H9 (cell line): Measurements from ENCODE around the gene PHOX2A. TPM values are rescaled to one million over a fixed set of nuclear protein-coding genes. Genes with fewer than 3 reads are reported as not detected.

ENCODE experiments used
- DNase-seq: peaks from one replicate; pipeline ENCODE4 v3.0.0-alpha.2; 2017
- H2AFZ ChIP-seq: one replicate; pipeline ENCODE4 v1.6.1; 2013; ENCODE audit warnings: mild to moderate bottlenecking, low read length, control low read depth, moderate library complexity
- H2AK5ac ChIP-seq: 2 replicates; pipeline ENCODE4 v1.6.1; 2013; ENCODE audit warnings: low read length, control low read depth, mixed read lengths; ENCODE audit not compliant: insufficient read length
- H2BK120ac ChIP-seq: one replicate; pipeline ENCODE4 v1.6.1; 2013; ENCODE audit warnings: low read depth, mild to moderate bottlenecking, low read length, control low read depth, inconsistent platforms; ENCODE audit not compliant: poor library complexity, severe bottlenecking
- H2BK12ac ChIP-seq: 2 replicates; pipeline ENCODE4 v1.6.1; 2013; ENCODE audit warnings: low read length, control low read depth, mixed read lengths, low read depth; ENCODE audit not compliant: insufficient read length
- H2BK15ac ChIP-seq: 2 replicates; pipeline ENCODE4 v1.6.1; 2013; ENCODE audit warnings: low read depth, low read length, control low read depth
- H2BK20ac ChIP-seq: one replicate; pipeline ENCODE4 v1.6.1; 2013; ENCODE audit warnings: low read depth, mild to moderate bottlenecking, low read length, control low read depth, inconsistent platforms; ENCODE audit not compliant: poor library complexity, severe bottlenecking
- H2BK5ac ChIP-seq: 2 replicates; pipeline ENCODE4 v1.6.1; 2013; ENCODE audit warnings: low read length, control low read depth, mixed read lengths; ENCODE audit not compliant: insufficient read length
- H3K14ac ChIP-seq: 2 replicates; pipeline ENCODE4 v1.6.1; 2013; ENCODE audit warnings: low read length, control low read depth; ENCODE audit not compliant: insufficient read depth
- H3K18ac ChIP-seq: 2 replicates; pipeline ENCODE4 v1.6.1; 2013; ENCODE audit warnings: low read depth, mild to moderate bottlenecking, mixed read lengths, low read length, control low read depth; ENCODE audit not compliant: insufficient read length
- H3K23ac ChIP-seq: 2 replicates; pipeline ENCODE4 v1.6.1; 2013; ENCODE audit warnings: low read length, control low read depth, mixed read lengths, low read depth; ENCODE audit not compliant: insufficient read length
- H3K23me2 ChIP-seq: 2 replicates; pipeline ENCODE4 v1.6.1; 2013; ENCODE audit warnings: low read depth, mild to moderate bottlenecking, mixed read lengths, low read length, control low read depth; ENCODE audit not compliant: insufficient read length, poor library complexity, severe bottlenecking
- H3K27ac ChIP-seq: 2 replicates; pipeline ENCODE4 v1.5.1; 2013; ENCODE audit warnings: low read length, control low read depth, mixed read lengths, low read depth; ENCODE audit not compliant: insufficient read length
- H3K27me3 ChIP-seq: 2 replicates; pipeline ENCODE4 v1.6.1; 2013; ENCODE audit warnings: low read length, control low read depth, inconsistent platforms; ENCODE audit not compliant: insufficient read depth
- H3K4ac ChIP-seq: 2 replicates; pipeline ENCODE4 v1.6.1; 2013; ENCODE audit warnings: low read depth, mild to moderate bottlenecking, control low read depth, inconsistent platforms, low read length, moderate library complexity
- H3K4me1 ChIP-seq: 2 replicates; pipeline ENCODE4 v1.6.1; 2013; ENCODE audit warnings: low read length, control low read depth, inconsistent platforms; ENCODE audit not compliant: insufficient read depth
- H3K4me2 ChIP-seq: 2 replicates; pipeline ENCODE4 v1.6.1; 2013; ENCODE audit warnings: low read length, control low read depth, mixed read lengths; ENCODE audit not compliant: insufficient read length, insufficient read depth
- H3K56ac ChIP-seq: 2 replicates; pipeline ENCODE4 v1.6.1; 2013; ENCODE audit warnings: low read depth, mild to moderate bottlenecking, mixed read lengths, low read length, control low read depth; ENCODE audit not compliant: insufficient read length
- H3K79me1 ChIP-seq: 2 replicates; pipeline ENCODE4 v1.6.1; 2013; ENCODE audit warnings: low read depth, mild to moderate bottlenecking, moderate library complexity, low read length, control low read depth, inconsistent platforms; ENCODE audit not compliant: insufficient read depth, poor library complexity, severe bottlenecking
- H3K79me2 ChIP-seq: 2 replicates; pipeline ENCODE4 v1.6.1; 2013; ENCODE audit warnings: low read length, control low read depth, inconsistent platforms; ENCODE audit not compliant: insufficient read depth
- H3K9ac ChIP-seq: 2 replicates; pipeline ENCODE4 v1.6.1; 2013; ENCODE audit warnings: low read length, control low read depth, mixed read lengths; ENCODE audit not compliant: insufficient read length; ENCODE audit errors: extremely low read depth
- H3K9me3 ChIP-seq: one replicate; pipeline ENCODE4 v1.6.1; 2013; ENCODE audit warnings: low read depth, low read length, inconsistent platforms; ENCODE audit not compliant: control insufficient read depth
- H3T11ph ChIP-seq: one replicate; pipeline ENCODE4 v1.6.1; 2013; ENCODE audit warnings: mild to moderate bottlenecking, low read length, control low read depth, inconsistent platforms
- H4K20me1 ChIP-seq: one replicate; pipeline ENCODE4 v1.6.1; 2013; ENCODE audit not compliant: control insufficient read depth, insufficient read length, insufficient read depth
- H4K5ac ChIP-seq: 2 replicates; pipeline ENCODE4 v1.6.1; 2013; ENCODE audit warnings: low read depth, mild to moderate bottlenecking, mixed read lengths, low read length, control low read depth; ENCODE audit not compliant: insufficient read length
- H4K8ac ChIP-seq: replicated peaks from 2 replicates; pipeline ENCODE4 v1.6.1; 2013; ENCODE audit warnings: low read length, control low read depth, mixed read lengths, low read depth; ENCODE audit not compliant: insufficient read length
- H4K91ac ChIP-seq: 2 replicates; pipeline ENCODE4 v1.6.1; 2013; ENCODE audit warnings: low read depth, mild to moderate bottlenecking, moderate library complexity, mixed read lengths, low read length, control low read depth; ENCODE audit not compliant: insufficient read length
- H3K27ac Mint-ChIP-seq, 3 experiments: 2 replicates in 2 of 3; 3 replicates in 1 of 3; pipeline ENCODE4 v1.8.0; 2020 to 2021; ENCODE audit warnings: mixed read lengths in 3 of 3, mild to moderate bottlenecking in 1 of 3, moderate library complexity in 1 of 3
- H3K27me3 Mint-ChIP-seq: 2 replicates; pipeline ENCODE4 v1.8.0; 2021; ENCODE audit warnings: low read depth, mild to moderate bottlenecking, moderate library complexity, mixed read lengths
- H3K36me3 Mint-ChIP-seq, 3 experiments: 2 replicates in 2 of 3; 3 replicates in 1 of 3; pipeline ENCODE4 v1.8.0; 2020 to 2021; ENCODE audit warnings: low read depth in 3 of 3, mixed read lengths in 3 of 3; ENCODE audit not compliant: insufficient read depth in 1 of 3
- H3K4me1 Mint-ChIP-seq, 2 experiments: 2 replicates each; pipeline ENCODE4 v1.8.0; 2020; ENCODE audit warnings: mixed read lengths in 2 of 2
- H3K4me3 Mint-ChIP-seq, 2 experiments: 2 replicates in 1 of 2; 3 replicates in 1 of 2; pipeline ENCODE4 v1.8.0; 2020 to 2021; ENCODE audit warnings: mild to moderate bottlenecking in 2 of 2, mixed read lengths in 2 of 2, moderate library complexity in 1 of 2
- H3K9me3 Mint-ChIP-seq, 2 experiments: 2 replicates in 1 of 2; 3 replicates in 1 of 2; pipeline ENCODE4 v1.8.0; 2020; ENCODE audit warnings: mild to moderate bottlenecking in 2 of 2, mixed read lengths in 2 of 2, moderate library complexity in 1 of 2
- WGBS: extraction: QIAGEN DNeasy Blood & Tissue Kit; methylation state at CpG from one replicate; pipeline ENCODE4 v1.1.7; 2013; ENCODE audit warnings: missing lambda C conversion rate, low lambda C conversion rate, mixed read lengths; ENCODE audit not compliant: insufficient read length; ENCODE audit errors: extremely low coverage; 5-methylcytosine and 5-hydroxymethylcytosine counted together
- total RNA-seq: library from RNA; stranded (reverse); gene quantifications from 2 replicates; pipeline ENCODE4 v1.2.1, GENCODE V29; 2021
- TF ChIP-seq, protein P1 (sequence below): fragments of 200-600 bp; sonication (generic); conservative IDR thresholded peaks from 3 replicates; pipeline ENCODE4 v1.8.0; 2021; ENCODE audit warnings: antibody characterized with exemption, mild to moderate bottlenecking

The PHOX2A gene
- total RNA-seq, 1 experiment from 2014 or later, result 1.4 TPM

GRCh38 chr11:72190631-72191071 is 53.3 kb downstream of the PHOX2A start:
- H3K36me3 Mint-ChIP-seq, result no peaks in the 10 kb centered on the region
- Histone ChIP-seq H2BK15ac (no peak overlapping the region), H2BK20ac (no peak overlapping the region), H2AK5ac (no peak overlapping the region), H3K56ac (no peak overlapping the region), H3K4me2 (no peak overlapping the region), H3K9ac (no peak overlapping the region), H4K20me1 (no peaks in the 10 kb centered on the region), H3K23ac (no peak overlapping the region), H2BK120ac (no peak overlapping the region), H3K79me1 (no peaks in the 10 kb centered on the region), H3K4ac (no peak overlapping the region), H3K14ac (no peak overlapping the region), H4K91ac (no peak overlapping the region), H2AFZ (no peak overlapping the region), H4K8ac (no peak overlapping the region), H3K18ac (no peak overlapping the region), H2BK5ac (no peak overlapping the region), H3K27ac (no peak overlapping the region), H2BK12ac (no peak overlapping the region), H3K27me3 (no peaks in the 10 kb centered on the region), H3K79me2 (no peaks in the 10 kb centered on the region), H4K5ac (no peak overlapping the region), H3T11ph (no peak overlapping the region), H3K23me2 (no peaks in the 10 kb centered on the region), H3K9me3 (no peaks in the 10 kb centered on the region), H3K4me1 (no peaks in the 10 kb centered on the region)
- H3K27me3 Mint-ChIP-seq, result peaks cover 2% of the 10 kb centered on the region; the same call in 1 of the 2 replicates
- no peak overlapping the region for H3K4me3 Mint-ChIP-seq
- DNase-seq, result no peak
- no peak overlapping the region for H3K27ac Mint-ChIP-seq
- WGBS, result no CpG with 5 or more reads among the region's 5 CpGs
- H3K9me3 Mint-ChIP-seq, result no peaks in the 10 kb centered on the region
- peaks cover 19 to 25% of the 10 kb centered on the region in 2 experiments for H3K4me1 Mint-ChIP-seq
- TF ChIP-seq, protein P1, sequence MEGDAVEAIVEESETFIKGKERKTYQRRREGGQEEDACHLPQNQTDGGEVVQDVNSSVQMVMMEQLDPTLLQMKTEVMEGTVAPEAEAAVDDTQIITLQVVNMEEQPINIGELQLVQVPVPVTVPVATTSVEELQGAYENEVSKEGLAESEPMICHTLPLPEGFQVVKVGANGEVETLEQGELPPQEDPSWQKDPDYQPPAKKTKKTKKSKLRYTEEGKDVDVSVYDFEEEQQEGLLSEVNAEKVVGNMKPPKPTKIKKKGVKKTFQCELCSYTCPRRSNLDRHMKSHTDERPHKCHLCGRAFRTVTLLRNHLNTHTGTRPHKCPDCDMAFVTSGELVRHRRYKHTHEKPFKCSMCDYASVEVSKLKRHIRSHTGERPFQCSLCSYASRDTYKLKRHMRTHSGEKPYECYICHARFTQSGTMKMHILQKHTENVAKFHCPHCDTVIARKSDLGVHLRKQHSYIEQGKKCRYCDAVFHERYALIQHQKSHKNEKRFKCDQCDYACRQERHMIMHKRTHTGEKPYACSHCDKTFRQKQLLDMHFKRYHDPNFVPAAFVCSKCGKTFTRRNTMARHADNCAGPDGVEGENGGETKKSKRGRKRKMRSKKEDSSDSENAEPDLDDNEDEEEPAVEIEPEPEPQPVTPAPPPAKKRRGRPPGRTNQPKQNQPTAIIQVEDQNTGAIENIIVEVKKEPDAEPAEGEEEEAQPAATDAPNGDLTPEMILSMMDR, result no peak
